ENCODE measurements around the gene IGSF8. TPM values are rescaled to one million over a fixed set of nuclear protein-coding genes. Genes with fewer than 3 reads are reported as not detected.

The IGSF8 gene
- total RNA-seq, 4 donors from 2014 or later, result 17.0 to 19.6 (median 17.2) TPM

DNA sequence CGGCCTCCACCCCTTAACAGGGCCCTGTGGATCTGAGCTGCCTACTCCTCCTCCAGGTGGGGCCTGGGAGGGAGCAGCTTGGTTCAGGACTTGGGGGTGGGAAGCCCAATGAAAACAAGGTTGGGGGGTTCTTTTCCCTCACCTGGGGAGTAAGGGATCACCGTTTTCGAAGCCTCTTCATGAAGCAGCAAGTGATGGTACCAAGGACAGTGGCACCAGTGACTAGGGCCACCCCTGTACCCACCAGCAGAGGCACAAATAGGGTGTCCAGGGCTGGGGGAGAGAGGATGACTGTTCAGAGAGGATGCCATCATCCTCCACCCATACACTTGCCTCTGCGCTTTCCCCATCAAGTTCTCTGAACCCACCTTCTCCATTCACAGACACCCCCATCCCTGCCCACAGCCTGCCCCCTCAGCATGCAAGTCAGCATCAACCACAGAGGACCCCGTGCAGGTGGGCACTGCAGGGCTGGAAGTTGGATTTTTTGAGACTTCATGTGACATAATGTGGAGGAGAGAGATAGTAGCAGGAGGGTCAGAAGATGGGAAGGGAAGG lies 6.7 kb downstream of the IGSF8 start:
- H3K36me3 ChIP-seq, result peaks cover 0 to 81% (median 5%) of the 10 kb centered on the region in 3 donors
- TF ChIP-seq, protein P1, sequence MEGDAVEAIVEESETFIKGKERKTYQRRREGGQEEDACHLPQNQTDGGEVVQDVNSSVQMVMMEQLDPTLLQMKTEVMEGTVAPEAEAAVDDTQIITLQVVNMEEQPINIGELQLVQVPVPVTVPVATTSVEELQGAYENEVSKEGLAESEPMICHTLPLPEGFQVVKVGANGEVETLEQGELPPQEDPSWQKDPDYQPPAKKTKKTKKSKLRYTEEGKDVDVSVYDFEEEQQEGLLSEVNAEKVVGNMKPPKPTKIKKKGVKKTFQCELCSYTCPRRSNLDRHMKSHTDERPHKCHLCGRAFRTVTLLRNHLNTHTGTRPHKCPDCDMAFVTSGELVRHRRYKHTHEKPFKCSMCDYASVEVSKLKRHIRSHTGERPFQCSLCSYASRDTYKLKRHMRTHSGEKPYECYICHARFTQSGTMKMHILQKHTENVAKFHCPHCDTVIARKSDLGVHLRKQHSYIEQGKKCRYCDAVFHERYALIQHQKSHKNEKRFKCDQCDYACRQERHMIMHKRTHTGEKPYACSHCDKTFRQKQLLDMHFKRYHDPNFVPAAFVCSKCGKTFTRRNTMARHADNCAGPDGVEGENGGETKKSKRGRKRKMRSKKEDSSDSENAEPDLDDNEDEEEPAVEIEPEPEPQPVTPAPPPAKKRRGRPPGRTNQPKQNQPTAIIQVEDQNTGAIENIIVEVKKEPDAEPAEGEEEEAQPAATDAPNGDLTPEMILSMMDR (IDR thresholded peaks at IDR 0.05), result no peak
- TF ChIP-seq POLR2A (IDR thresholded peaks at IDR 0.05), result no peak
- intact Hi-C loops (cut with DNase I), result loop anchor here (10.0 kb wide), 1 partner anchor 163 kb away; no protein-coding TSS in a partner anchor
- WGBS, 2 donors, result 93 to 98% methylated on average over 4 to 5 of the region's 5 CpGs
- no peaks in the 10 kb centered on the region for H3K9me3 ChIP-seq
- H3K4me1 ChIP-seq, result peaks cover 4 to 13% (median 9%) of the 10 kb centered on the region in 3 donors
- H3K27ac ChIP-seq, result no peak overlapping the region
- no peak for DNase-seq
- no peak overlapping the region for H3K4me3 ChIP-seq
- no peaks in the 10 kb centered on the region for H3K27me3 ChIP-seq

DNA sequence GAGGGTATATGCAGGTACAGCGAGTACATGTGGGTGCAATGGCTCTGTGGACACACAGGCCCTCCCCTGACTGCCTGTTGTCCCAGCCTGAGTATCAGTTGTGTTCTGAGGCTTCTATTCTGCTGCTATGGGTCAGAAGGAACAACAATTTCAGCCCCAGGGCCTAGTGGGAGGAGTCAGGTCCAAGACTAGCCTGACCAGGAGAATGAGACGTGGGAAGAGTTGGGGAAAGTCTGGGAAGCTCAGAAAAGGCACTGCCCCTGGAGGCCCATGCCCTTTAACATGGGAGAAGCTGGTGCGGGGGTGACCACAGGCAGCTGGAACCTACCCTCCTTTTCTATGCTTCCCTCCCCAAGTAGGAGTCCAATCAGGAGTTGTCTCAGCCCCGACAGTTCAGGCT lies 7.7 kb downstream of the IGSF8 start:
- Histone ChIP-seq H3K4me3 (no peak overlapping the region), H3K4me1 (peaks cover 0 to 3% (median 0%) of the 10 kb centered on the region in 3 donors), H3K36me3 (peaks cover 0 to 81% (median 5%) of the 10 kb centered on the region in 3 donors), H3K27me3 (no peaks in the 10 kb centered on the region), H3K9me3 (no peaks in the 10 kb centered on the region), H3K27ac (no peak overlapping the region)
- intact Hi-C loops (cut with DNase I), result loop anchor here (10.0 kb wide), 1 partner anchor 164 kb away; no protein-coding TSS in a partner anchor
- 93 to 100% methylated on average over 1 to 4 of the region's 4 CpGs for WGBS, 2 donors
- DNase-seq, result no peak
- no peak for TF ChIP-seq POLR2A (IDR thresholded peaks at IDR 0.05)
- TF ChIP-seq, protein P1 (IDR thresholded peaks at IDR 0.05), result no peak

DNA sequence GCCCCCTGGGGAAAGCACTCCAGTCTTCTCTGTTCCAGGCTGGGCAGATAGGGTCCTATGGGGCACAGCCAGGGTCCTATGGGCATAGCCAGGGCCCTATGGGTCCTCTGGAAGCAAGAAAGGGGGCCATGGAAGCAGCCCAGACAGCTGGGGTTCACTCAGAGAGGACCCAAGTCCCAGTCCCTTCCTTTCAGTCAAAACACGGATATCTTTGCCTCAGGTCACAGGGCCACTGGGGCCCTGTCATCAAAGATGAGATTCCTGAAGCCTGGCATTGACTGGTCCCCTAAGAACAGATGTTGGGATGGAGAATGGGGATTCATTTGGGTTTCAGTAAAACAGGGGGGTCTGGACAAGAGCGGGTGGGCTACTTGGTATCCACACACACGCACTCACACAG lies 8.5 kb downstream of the IGSF8 start:
- no peaks in the 10 kb centered on the region for H3K9me3 ChIP-seq
- TF ChIP-seq POLR2A (IDR thresholded peaks at IDR 0.05), result no peak
- TF ChIP-seq, protein P1 (IDR thresholded peaks at IDR 0.05), result no peak
- intact Hi-C loops (cut with DNase I), result loop anchor here (10.0 kb wide), 2 partner anchors 155 to 165 kb away; no protein-coding TSS in a partner anchor
- 77 to 87% methylated on average over 2 to 3 of the region's 3 CpGs for WGBS, 2 donors
- H3K27me3 ChIP-seq, result no peaks in the 10 kb centered on the region
- no peak for DNase-seq
- no peak overlapping the region for H3K27ac ChIP-seq
- peaks cover 0 to 77% (median 5%) of the 10 kb centered on the region in 3 donors for H3K36me3 ChIP-seq
- H3K4me3 ChIP-seq, result no peak overlapping the region
- no peaks in the 10 kb centered on the region for H3K4me1 ChIP-seq

DNA sequence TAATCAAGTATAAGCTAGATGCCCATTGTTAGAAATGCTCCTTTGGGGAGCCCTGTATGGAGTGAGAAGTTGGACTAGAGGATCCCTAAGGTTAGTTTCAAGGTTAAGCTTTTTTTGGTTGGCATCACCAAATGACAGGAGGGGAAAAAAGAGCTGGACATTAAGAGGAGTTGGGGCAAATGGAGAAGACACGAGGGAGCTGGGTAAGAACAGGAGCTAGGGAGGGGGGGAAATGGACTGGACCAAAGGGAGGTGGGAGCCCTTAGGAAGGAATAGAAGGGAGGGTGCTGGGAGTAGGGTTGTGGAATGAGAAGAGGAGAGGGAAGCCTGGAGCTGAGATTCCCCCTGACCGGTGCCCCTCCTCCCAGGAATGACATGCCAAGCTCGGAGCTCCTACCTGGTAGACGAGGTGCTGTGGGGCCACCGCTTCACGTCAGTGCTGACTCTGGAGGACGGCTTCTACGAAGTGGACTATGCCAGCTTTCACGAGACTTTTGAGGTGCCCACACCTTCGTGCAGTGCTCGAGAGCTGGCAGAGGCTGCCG lies 11.2 kb downstream of the IGSF8 start:
- no peak for DNase-seq
- H3K36me3 ChIP-seq, result peaks cover 0 to 50% (median 0%) of the 10 kb centered on the region in 3 donors
- H3K9me3 ChIP-seq, result no peaks in the 10 kb centered on the region
- intact Hi-C loops (cut with DNase I), result loop anchor here (10.0 kb wide), 1 partner anchor 152 kb away; no protein-coding TSS in a partner anchor
- peaks cover 0 to 22% (median 2%) of the 10 kb centered on the region in 4 donors for H3K27me3 ChIP-seq
- no peak overlapping the region for H3K4me3 ChIP-seq
- H3K4me1 ChIP-seq, result peaks cover 0 to 11% (median 9%) of the 10 kb centered on the region in 3 donors
- no peak overlapping the region for H3K27ac ChIP-seq
- WGBS, 2 donors, result 92 to 93% methylated on average over 8 to 9 of the region's 12 CpGs
- TF ChIP-seq, protein P1 (IDR thresholded peaks at IDR 0.05), result no peak
- TF ChIP-seq POLR2A (IDR thresholded peaks at IDR 0.05), result no peak

DNA sequence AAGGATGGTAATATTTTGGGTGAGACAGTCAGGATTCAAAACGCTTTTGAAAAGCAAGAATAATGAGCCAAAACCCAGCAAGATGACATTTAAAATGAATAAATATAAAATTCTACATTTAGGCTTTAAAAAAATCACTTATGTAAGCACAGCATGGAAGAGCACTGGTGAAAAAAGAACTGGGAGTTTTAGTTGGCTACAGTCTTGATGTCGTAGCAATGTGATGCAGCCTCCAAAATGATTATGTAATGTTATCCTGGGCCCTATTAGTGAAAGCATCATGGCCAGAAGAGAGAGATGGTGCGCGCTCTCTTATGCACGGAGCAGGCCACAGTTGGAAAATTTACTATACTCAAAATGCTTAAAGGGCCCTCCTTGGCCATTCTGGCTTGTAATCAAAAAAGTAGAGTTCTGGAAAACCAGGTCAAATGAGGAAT lies 11.9 kb downstream of the IGSF8 start:
- Histone ChIP-seq H3K9me3 (no peaks in the 10 kb centered on the region), H3K27me3 (peaks cover 0 to 30% (median 4%) of the 10 kb centered on the region in 4 donors), H3K36me3 (peaks cover 0 to 43% (median 0%) of the 10 kb centered on the region in 3 donors), H3K4me1 (peaks cover 0 to 11% (median 9%) of the 10 kb centered on the region in 3 donors), H3K4me3 (no peak overlapping the region), H3K27ac (no peak overlapping the region)
- DNase-seq, result no peak
- TF ChIP-seq POLR2A (IDR thresholded peaks at IDR 0.05), result no peak
- TF ChIP-seq, protein P1 (IDR thresholded peaks at IDR 0.05), result no peak
- WGBS, 2 donors, result 65 to 79% methylated on average over 5 of the region's 5 CpGs
- intact Hi-C loops (cut with DNase I), result loop anchor here (10.0 kb wide), 1 partner anchor 152 kb away; no protein-coding TSS in a partner anchor
